Testis (tissue), 3 donors: ENCODE measurements around the gene AXIN1. TPM values are rescaled to one million over a fixed set of nuclear protein-coding genes. Genes with fewer than 3 reads are reported as not detected.

ENCODE experiments used
- DNase-seq: peaks from one replicate; pipeline ENCODE4 v3.0.0-alpha.2; 2019
- H3K27ac ChIP-seq, 2 donors: fragments of 200-600 bp; sonication (generic); one replicate each; pipeline ENCODE4 v1.5.1; 2019
- H3K27me3 ChIP-seq: fragments of 200-600 bp; sonication (generic); one replicate; pipeline ENCODE4 v1.5.1; 2019
- H3K36me3 ChIP-seq: fragments of 200-600 bp; sonication (generic); one replicate; pipeline ENCODE4 v1.5.1; 2017; ENCODE audit warnings: low read depth; ENCODE audit errors: missing control alignments
- H3K4me1 ChIP-seq: fragments of 200-600 bp; sonication (generic); one replicate; pipeline ENCODE4 v1.5.1; 2019
- H3K4me3 ChIP-seq, 2 donors: fragments of 200-600 bp; sonication (generic); one replicate each; pipeline ENCODE4 v1.5.1; 2017 to 2019
- H3K9me3 ChIP-seq: fragments of 200-600 bp; sonication (generic); one replicate; pipeline ENCODE4 v1.5.1; 2017
- POLR2A ChIP-seq: fragments of 450-650 bp; IDR thresholded peaks from one replicate; pipeline ENCODE4 v1.6.1; 2017; ENCODE audit warnings: antibody characterized with exemption, mild to moderate bottlenecking, moderate library complexity
- WGBS, 2 donors: methylation state at CpG; one replicate each; pipeline ENCODE4 v1.1.5; 2018; 5-methylcytosine and 5-hydroxymethylcytosine counted together
- intact Hi-C: fragments of 100-400 bp; cut with DNase I; formaldehyde crosslinking; loops from one replicate; pipeline ENCODE4 v1.15.1; 2023; ENCODE audit warnings: low total_unique reads
- polyA plus RNA-seq: library from polyadenylated mRNA; stranded (reverse); fragments of 350-450 nt; fragmentation: Illumina TruSeq; extraction: RNeasy Lipid Tissue Mini Kit (QIAGEN cat#74804); gene quantifications from one replicate; pipeline ENCODE4 v1.2.3, GENCODE V29; 2014; ENCODE audit warnings: low read depth, low replicate concordance; ENCODE audit not compliant: insufficient read depth
- total RNA-seq, 2 donors: library from RNA; depleted of rRNA; stranded (reverse); fragments of >200 nt; gene quantifications; one replicate each; pipeline ENCODE4 v1.2.3, GENCODE V29; 2016
- TF ChIP-seq, protein P1 (sequence below), 3 experiments: fragments of 450-650 bp in 2 of 3; fragments of 200-600 bp in 1 of 3; sonication (generic) in 1 of 3; IDR thresholded peaks; one replicate each; pipeline ENCODE4 v1.5.1; 2016 to 2019; ENCODE audit warnings: antibody characterized with exemption in 3 of 3, mild to moderate bottlenecking in 2 of 3, moderate library complexity in 1 of 3

The AXIN1 gene
- total and polyA plus RNA-seq, 3 donors from 2014 or later = 19.4 to 32.0 (median 30.6) TPM

DNA sequence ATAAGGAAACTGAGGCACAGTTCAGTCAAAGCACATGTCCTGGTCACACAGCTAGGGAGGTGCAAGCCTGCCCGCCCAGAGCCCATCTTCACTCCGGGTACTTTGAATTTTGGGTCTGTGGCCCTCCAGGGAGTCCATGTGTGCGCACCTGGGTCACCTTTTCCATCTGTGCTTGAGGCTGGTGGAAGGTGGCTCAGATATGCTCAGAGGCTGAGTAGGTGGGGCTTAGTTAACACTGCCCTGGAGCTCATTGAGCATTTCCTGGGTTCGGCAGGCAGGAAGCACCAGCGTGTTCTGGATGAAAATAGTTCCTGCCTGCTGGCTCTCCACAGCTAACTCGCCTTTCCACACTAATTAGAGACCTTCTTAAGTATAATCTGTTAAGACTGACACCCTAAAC, 98.7 kb downstream of the AXIN1 start:
- no peaks in the 10 kb centered on the region for H3K27me3 ChIP-seq
- 75 to 82% methylated on average over 6 of the region's 6 CpGs for WGBS, 2 donors
- intact Hi-C loops = no loop called here
- no peak overlapping the region for H3K27ac ChIP-seq
- H3K4me3 ChIP-seq = no peak overlapping the region
- no peaks in the 10 kb centered on the region for H3K36me3 ChIP-seq
- H3K4me1 ChIP-seq = no peaks in the 10 kb centered on the region
- no peaks in the 10 kb centered on the region for H3K9me3 ChIP-seq
- no peak for TF ChIP-seq POLR2A
- TF ChIP-seq, protein P1, sequence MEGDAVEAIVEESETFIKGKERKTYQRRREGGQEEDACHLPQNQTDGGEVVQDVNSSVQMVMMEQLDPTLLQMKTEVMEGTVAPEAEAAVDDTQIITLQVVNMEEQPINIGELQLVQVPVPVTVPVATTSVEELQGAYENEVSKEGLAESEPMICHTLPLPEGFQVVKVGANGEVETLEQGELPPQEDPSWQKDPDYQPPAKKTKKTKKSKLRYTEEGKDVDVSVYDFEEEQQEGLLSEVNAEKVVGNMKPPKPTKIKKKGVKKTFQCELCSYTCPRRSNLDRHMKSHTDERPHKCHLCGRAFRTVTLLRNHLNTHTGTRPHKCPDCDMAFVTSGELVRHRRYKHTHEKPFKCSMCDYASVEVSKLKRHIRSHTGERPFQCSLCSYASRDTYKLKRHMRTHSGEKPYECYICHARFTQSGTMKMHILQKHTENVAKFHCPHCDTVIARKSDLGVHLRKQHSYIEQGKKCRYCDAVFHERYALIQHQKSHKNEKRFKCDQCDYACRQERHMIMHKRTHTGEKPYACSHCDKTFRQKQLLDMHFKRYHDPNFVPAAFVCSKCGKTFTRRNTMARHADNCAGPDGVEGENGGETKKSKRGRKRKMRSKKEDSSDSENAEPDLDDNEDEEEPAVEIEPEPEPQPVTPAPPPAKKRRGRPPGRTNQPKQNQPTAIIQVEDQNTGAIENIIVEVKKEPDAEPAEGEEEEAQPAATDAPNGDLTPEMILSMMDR (IDR thresholded peaks at IDR 0.05) = no peak
- DNase-seq = no peak

DNA sequence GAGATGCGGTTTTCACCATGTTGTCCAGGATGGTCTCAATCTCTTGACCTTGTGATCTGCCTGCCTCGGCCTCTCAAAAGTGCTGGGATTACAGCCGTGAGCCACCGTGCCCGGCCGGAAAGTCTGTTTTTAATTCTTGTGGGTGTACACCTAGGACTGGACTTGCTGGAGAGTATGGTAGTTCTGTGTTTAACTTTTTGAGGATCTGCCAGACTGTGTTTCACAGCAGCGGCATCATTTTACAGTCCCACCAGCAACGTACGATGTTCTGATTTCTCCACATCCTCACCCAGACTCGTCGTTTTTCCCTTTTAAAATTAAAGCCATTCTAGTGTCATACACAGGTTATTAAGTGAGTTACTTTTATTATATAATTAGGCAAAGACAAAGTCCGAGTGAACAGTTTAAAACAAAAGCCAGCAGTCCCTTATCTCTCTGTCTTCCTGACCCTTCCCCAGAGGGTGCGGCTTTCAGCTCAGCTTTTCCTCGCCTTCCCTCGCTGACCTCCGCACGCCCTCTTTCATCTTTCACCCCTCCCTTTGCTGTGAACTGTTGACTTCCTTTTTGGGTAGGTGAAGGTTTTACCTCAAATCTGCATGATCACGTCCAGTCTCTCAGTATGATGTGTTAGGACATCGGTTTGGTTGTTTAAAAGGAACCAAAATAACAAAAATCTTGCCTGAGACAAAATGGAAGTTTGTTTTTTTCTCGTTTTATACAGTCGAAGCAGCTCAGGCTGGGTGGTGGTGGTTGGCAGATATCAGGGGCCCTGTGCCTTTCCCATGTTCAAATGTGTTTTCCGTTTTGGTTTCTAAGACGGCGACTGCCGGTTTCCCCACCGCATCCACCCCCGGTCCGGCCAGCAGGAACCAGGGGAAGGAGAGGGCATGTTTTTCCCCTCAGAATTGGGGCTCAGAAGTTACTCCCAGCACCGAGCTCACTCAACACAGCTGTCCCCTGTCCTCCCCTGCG, 99.9 kb downstream of the AXIN1 start:
- Histone ChIP-seq H3K9me3 (no peaks in the 10 kb centered on the region), H3K4me1 (no peaks in the 10 kb centered on the region), H3K27ac (no peak overlapping the region), H3K27me3 (no peaks in the 10 kb centered on the region), H3K4me3 (no peak overlapping the region), H3K36me3 (no peaks in the 10 kb centered on the region)
- 83 to 86% methylated on average over 30 of the region's 30 CpGs for WGBS, 2 donors
- no peak for DNase-seq
- intact Hi-C loops = no loop called here
- TF ChIP-seq, protein P1 (IDR thresholded peaks at IDR 0.05) = no peak
- no peak for TF ChIP-seq POLR2A

DNA sequence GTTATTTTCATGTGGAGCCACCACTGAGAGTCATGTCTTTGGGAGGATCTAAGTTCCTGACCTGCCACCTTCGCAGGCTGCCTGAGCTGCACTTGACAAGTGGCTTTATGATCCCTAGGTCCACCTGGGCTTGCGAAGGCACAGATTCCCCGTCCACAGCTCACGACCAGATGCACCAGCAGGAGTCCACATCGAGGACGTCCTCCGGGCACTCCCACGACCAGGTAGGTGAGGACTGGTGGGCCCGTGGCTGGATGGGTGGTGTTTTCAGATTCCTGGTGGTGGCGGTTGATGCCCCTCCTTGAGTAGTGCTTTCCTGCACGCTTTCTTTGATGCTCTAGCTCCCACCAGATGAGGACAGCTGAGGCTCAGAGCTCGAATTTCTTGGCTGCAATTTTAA, 103.1 kb downstream of the AXIN1 start:
- no peak for DNase-seq
- no peaks in the 10 kb centered on the region for H3K4me1 ChIP-seq
- no peak overlapping the region for H3K27ac ChIP-seq
- H3K27me3 ChIP-seq = no peaks in the 10 kb centered on the region
- no peaks in the 10 kb centered on the region for H3K36me3 ChIP-seq
- WGBS, 2 donors = 91 to 92% methylated on average over 12 of the region's 12 CpGs
- intact Hi-C loops = no loop called here
- no peak overlapping the region for H3K4me3 ChIP-seq
- H3K9me3 ChIP-seq = no peaks in the 10 kb centered on the region
- TF ChIP-seq, protein P1 (IDR thresholded peaks at IDR 0.05) = no peak
- no peak for TF ChIP-seq POLR2A

DNA sequence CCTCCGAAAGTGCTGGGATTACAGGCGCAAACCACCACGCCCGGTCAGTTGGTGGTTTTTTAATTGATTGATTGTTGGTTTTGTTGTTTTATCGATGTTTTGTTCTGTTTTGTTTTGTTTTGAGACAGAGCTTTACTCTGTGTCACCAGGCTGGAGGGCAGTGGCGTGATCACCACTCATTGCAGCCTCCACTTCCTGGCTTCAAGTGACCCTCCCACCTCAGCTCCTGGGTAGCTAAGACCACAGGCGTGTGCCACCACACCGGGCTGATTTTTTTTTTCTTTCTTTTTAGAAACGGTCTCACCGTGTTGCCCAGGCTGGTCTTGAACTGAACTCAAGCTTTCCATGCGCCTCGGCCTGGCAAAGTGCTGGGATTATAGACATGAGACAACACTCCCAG, 105.5 kb downstream of the AXIN1 start:
- WGBS, 2 donors = 93 to 94% methylated on average over 12 of the region's 12 CpGs
- DNase-seq = no peak

More for the DNA sequence above, 105.5 kb downstream of the AXIN1 start:
- no peaks in the 10 kb centered on the region for H3K9me3 ChIP-seq
- H3K27me3 ChIP-seq = no peaks in the 10 kb centered on the region
- H3K4me3 ChIP-seq = no peak overlapping the region
- no peaks in the 10 kb centered on the region for H3K4me1 ChIP-seq
- no peaks in the 10 kb centered on the region for H3K36me3 ChIP-seq
- intact Hi-C loops = no loop called here
- no peak overlapping the region for H3K27ac ChIP-seq
- TF ChIP-seq, protein P1 (IDR thresholded peaks at IDR 0.05) = no peak
- no peak for TF ChIP-seq POLR2A
